HepG2 (cell line): ENCODE data around the gene PARK7. TPM values are rescaled to one million over a fixed set of nuclear protein-coding genes. Genes with fewer than 3 reads are reported as not detected.

Experiments used
- FOXK1 ChIP-seq: sonication (generic); formaldehyde crosslinking; IDR thresholded peaks from 2 replicates; pipeline ENCODE4 v1.4.0; 2020; ENCODE audit warnings: low read depth, missing genetic modification reagents, borderline replicate concordance
- KMT2B ChIP-seq: IDR thresholded peaks from 2 replicates; pipeline ENCODE4 v1.6.1; 2016; ENCODE audit warnings: missing genetic modification reagents, missing compliant biosample characterization
- PHF5A ChIP-seq: IDR thresholded peaks from one replicate; pipeline ENCODE4 v1.6.1; 2018; ENCODE audit warnings: low read depth, missing genetic modification reagents; ENCODE audit not compliant: unreplicated experiment
- POLR2AphosphoS5 ChIP-seq: IDR thresholded peaks from 2 replicates; pipeline ENCODE4 v1.6.1; 2012; ENCODE audit warnings: low read depth, low read length
- RBM22 ChIP-seq: fragments of 200-400 bp; formaldehyde crosslinking; optimal IDR thresholded peaks from 2 replicates; pipeline ENCODE3; 2017; ENCODE audit warnings: mild to moderate bottlenecking, low read length, moderate library complexity
- SOX13 ChIP-seq, 3 experiments: fragments of 450-650 bp in 1 of 3; sonication (generic) in 1 of 3; formaldehyde crosslinking in 1 of 3; IDR thresholded peaks in 2 of 3; conservative IDR thresholded peaks in 1 of 3; 2 replicates each; pipeline versions ENCODE4 v1.5.0 to v1.6.1; 2016 to 2020; ENCODE audit warnings: antibody characterized with exemption in 1 of 3, mild to moderate bottlenecking in 1 of 3, missing compliant biosample characterization in 1 of 3, missing genetic modification reagents in 1 of 3, moderate library complexity in 1 of 3
- SP2 ChIP-seq: sonication (generic); formaldehyde crosslinking; IDR thresholded peaks from 2 replicates; pipeline ENCODE4 v1.5.1; 2020; ENCODE audit warnings: mild to moderate bottlenecking, missing genetic modification reagents
- ZFP36L1 ChIP-seq: sonication (generic); formaldehyde crosslinking; IDR thresholded peaks from 2 replicates; pipeline ENCODE4 v1.8.0; 2022; ENCODE audit warnings: mild to moderate bottlenecking, missing genetic modification reagents, moderate library complexity
- ZFP41 ChIP-seq: sonication (generic); formaldehyde crosslinking; IDR thresholded peaks from 2 replicates; pipeline ENCODE4 v1.4.0; 2020; ENCODE audit warnings: mild to moderate bottlenecking, missing genetic modification reagents, borderline replicate concordance
- ZNF34 ChIP-seq: sonication (generic); formaldehyde crosslinking; IDR thresholded peaks from 2 replicates; pipeline ENCODE4 v1.4.0; 2020; ENCODE audit warnings: mild to moderate bottlenecking, missing genetic modification reagents, borderline replicate concordance
- ZNF841 ChIP-seq: sonication (generic); formaldehyde crosslinking; IDR thresholded peaks from 2 replicates; pipeline ENCODE4 v1.8.1; 2023; ENCODE audit warnings: missing genetic modification reagents, borderline replicate concordance
- polyA plus RNA-seq, 8 experiments: library from polyadenylated mRNA; depleted of rRNA in 3 of 8; stranded (reverse) in 7 of 8; unstranded in 1 of 8; fragments of >200 nt; fragmentation: Illumina TruSeq in 4 of 8; extraction: Trizol in 4 of 8; gene quantifications; 2 replicates each; pipeline versions ENCODE4 v1.2.1 to v1.2.3, GENCODE V29; 2011 to 2016; ENCODE audit warnings: low read depth in 4 of 8, missing spikeins in 1 of 8, mixed read lengths in 1 of 8; ENCODE audit not compliant: insufficient read depth in 1 of 8
- total RNA-seq, 5 experiments: library from RNA; depleted of rRNA; stranded (reverse); fragments of >200 nt; fragmentation: Illumina TruSeq; extraction: Trizol; gene quantifications; 2 replicates each; pipeline ENCODE4 v1.2.3, GENCODE V29; 2016; ENCODE audit warnings: low read depth in 1 of 5
- TF ChIP-seq, protein P1 (sequence below): sonication (generic); formaldehyde crosslinking; IDR thresholded peaks from 2 replicates; pipeline ENCODE4 v1.4.0; 2020; ENCODE audit warnings: missing genetic modification reagents, borderline replicate concordance
- TF ChIP-seq, protein P2 (sequence below): sonication (generic); formaldehyde crosslinking; IDR thresholded peaks from 2 replicates; pipeline ENCODE4 v1.8.0; 2022; ENCODE audit warnings: mild to moderate bottlenecking, missing genetic modification reagents; ENCODE audit not compliant: insufficient replicate concordance
- TF ChIP-seq, protein P3 (sequence below): sonication (generic); formaldehyde crosslinking; IDR thresholded peaks from 2 replicates; pipeline ENCODE4 v1.5.1; 2020; ENCODE audit warnings: missing genetic modification reagents, mild to moderate bottlenecking, borderline replicate concordance
- TF ChIP-seq, protein P4 (sequence below), 2 experiments: sonication (generic) in 1 of 2; formaldehyde crosslinking in 1 of 2; IDR thresholded peaks; 2 replicates each; pipeline versions ENCODE4 v1.4.0 to v1.6.1; 2018 to 2020; ENCODE audit warnings: missing genetic modification reagents in 2 of 2, borderline replicate concordance in 1 of 2, low read depth in 1 of 2, mild to moderate bottlenecking in 1 of 2, missing biosample characterization in 1 of 2

Gene PARK7
- total and polyA plus RNA-seq, 2 of the 13 experiments (the other 11 are each of a cell fraction or from before 2014, with no cell fraction given), result 212 to 296 TPM

DNA sequence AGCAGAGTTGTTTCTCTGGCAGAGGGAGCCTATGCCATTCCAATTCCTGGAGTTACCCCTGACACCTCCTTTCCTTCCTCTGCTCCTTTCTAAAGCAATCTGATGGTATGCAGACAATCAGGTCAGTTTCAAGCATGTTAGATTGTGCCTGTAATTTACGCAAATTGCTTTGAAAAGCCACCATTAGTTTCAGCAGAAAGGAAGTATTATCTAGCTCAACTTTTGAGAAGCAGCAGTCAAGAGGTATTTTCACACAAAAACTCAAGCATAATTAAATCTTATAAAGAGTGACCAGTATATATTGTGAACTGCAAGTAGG, 62.4 kb downstream of the PARK7 start (continued):
- TF ChIP-seq, protein P1, sequence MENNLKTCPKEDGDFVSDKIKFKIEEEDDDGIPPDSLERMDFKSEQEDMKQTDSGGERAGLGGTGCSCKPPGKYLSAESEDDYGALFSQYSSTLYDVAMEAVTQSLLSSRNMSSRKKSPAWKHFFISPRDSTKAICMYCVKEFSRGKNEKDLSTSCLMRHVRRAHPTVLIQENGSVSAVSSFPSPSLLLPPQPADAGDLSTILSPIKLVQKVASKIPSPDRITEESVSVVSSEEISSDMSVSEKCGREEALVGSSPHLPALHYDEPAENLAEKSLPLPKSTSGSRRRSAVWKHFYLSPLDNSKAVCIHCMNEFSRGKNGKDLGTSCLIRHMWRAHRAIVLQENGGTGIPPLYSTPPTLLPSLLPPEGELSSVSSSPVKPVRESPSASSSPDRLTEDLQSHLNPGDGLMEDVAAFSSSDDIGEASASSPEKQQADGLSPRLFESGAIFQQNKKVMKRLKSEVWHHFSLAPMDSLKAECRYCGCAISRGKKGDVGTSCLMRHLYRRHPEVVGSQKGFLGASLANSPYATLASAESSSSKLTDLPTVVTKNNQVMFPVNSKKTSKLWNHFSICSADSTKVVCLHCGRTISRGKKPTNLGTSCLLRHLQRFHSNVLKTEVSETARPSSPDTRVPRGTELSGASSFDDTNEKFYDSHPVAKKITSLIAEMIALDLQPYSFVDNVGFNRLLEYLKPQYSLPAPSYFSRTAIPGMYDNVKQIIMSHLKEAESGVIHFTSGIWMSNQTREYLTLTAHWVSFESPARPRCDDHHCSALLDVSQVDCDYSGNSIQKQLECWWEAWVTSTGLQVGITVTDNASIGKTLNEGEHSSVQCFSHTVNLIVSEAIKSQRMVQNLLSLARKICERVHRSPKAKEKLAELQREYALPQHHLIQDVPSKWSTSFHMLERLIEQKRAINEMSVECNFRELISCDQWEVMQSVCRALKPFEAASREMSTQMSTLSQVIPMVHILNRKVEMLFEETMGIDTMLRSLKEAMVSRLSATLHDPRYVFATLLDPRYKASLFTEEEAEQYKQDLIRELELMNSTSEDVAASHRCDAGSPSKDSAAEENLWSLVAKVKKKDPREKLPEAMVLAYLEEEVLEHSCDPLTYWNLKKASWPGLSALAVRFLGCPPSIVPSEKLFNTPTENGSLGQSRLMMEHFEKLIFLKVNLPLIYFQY (CRISPR knock-in tag), result no peak
- TF ChIP-seq ZNF841 (CRISPR knock-in tag) (no peak), KMT2B (CRISPR knock-in tag) (no peak), ZFP41 (no peak), RBM22 (peak; percentile 10), SOX13 (IDR thresholded peaks at IDR 0.05) (no peak), SOX13 (CRISPR knock-in tag; conservative IDR thresholded peaks at IDR 0.05 in 1 of 2, IDR thresholded peaks at IDR 0.05 in 1 of 2) (no peak), ZFP36L1 (CRISPR knock-in tag) (0 out of 2 replicates have a peak, but pooled peaks have one; percentile 9), POLR2AphosphoS5 (peak; percentile 11), SP2 (no peak), ZNF34 (no peak), FOXK1 (CRISPR knock-in tag) (no peak), PHF5A (CRISPR knock-in tag) (no peak)
- TF ChIP-seq, protein P2, sequence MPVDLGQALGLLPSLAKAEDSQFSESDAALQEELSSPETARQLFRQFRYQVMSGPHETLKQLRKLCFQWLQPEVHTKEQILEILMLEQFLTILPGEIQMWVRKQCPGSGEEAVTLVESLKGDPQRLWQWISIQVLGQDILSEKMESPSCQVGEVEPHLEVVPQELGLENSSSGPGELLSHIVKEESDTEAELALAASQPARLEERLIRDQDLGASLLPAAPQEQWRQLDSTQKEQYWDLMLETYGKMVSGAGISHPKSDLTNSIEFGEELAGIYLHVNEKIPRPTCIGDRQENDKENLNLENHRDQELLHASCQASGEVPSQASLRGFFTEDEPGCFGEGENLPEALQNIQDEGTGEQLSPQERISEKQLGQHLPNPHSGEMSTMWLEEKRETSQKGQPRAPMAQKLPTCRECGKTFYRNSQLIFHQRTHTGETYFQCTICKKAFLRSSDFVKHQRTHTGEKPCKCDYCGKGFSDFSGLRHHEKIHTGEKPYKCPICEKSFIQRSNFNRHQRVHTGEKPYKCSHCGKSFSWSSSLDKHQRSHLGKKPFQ (CRISPR knock-in tag), result no peak
- TF ChIP-seq, protein P3, sequence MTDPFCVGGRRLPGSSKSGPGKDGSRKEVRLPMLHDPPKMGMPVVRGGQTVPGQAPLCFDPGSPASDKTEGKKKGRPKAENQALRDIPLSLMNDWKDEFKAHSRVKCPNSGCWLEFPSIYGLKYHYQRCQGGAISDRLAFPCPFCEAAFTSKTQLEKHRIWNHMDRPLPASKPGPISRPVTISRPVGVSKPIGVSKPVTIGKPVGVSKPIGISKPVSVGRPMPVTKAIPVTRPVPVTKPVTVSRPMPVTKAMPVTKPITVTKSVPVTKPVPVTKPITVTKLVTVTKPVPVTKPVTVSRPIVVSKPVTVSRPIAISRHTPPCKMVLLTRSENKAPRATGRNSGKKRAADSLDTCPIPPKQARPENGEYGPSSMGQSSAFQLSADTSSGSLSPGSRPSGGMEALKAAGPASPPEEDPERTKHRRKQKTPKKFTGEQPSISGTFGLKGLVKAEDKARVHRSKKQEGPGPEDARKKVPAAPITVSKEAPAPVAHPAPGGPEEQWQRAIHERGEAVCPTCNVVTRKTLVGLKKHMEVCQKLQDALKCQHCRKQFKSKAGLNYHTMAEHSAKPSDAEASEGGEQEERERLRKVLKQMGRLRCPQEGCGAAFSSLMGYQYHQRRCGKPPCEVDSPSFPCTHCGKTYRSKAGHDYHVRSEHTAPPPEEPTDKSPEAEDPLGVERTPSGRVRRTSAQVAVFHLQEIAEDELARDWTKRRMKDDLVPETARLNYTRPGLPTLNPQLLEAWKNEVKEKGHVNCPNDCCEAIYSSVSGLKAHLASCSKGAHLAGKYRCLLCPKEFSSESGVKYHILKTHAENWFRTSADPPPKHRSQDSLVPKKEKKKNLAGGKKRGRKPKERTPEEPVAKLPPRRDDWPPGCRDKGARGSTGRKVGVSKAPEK (CRISPR knock-in tag), result no peak
- TF ChIP-seq, protein P4, sequence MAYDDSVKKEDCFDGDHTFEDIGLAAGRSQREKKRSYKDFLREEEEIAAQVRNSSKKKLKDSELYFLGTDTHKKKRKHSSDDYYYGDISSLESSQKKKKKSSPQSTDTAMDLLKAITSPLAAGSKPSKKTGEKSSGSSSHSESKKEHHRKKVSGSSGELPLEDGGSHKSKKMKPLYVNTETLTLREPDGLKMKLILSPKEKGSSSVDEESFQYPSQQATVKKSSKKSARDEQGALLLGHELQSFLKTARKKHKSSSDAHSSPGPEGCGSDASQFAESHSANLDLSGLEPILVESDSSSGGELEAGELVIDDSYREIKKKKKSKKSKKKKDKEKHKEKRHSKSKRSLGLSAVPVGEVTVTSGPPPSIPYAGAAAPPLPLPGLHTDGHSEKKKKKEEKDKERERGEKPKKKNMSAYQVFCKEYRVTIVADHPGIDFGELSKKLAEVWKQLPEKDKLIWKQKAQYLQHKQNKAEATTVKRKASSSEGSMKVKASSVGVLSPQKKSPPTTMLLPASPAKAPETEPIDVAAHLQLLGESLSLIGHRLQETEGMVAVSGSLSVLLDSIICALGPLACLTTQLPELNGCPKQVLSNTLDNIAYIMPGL (CRISPR knock-in tag; IDR thresholded peaks at IDR 0.05; ENCODE audit: borderline replicate concordance in 1 of 2, low read depth in 1 of 2), result 0 out of 4 replicates have a peak, but pooled peaks have one; percentile 11 to 29
